Limb (tissue), 2 donors: Measurements from ENCODE around the gene LRMDA.
"Not testable (repeated sequence)": the region's sequence is repeated elsewhere in the genome, so short reads cannot be mapped to it uniquely, and the experiment has no call there.

Experiments used
- DNase-seq, 2 donors: peaks; one replicate each; pipeline ENCODE4 v3.0.0-alpha.2; 2016; ENCODE audit errors: extremely low spot score in 2 of 2

Gene LRMDA

DNA sequence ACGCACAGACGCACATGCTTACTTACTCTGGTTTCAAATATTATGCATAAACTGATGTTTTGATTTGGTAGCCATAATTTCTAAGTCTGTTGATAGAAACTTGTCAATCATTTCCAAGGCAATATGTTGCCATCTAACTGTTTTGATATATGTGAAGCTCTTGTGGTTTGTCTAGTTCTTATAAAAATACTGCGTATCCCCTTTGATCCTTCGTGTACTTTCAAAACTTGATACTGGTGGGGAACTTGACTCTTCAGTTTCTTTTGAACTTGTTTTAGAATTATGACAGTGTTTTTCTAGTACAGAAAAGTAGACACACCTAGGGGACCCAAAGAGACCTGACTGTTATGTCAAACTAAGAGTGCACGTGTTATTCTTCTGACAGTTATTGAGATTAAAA, 708.0 kb downstream of the LRMDA start:
- DNase-seq = no peak

DNA sequence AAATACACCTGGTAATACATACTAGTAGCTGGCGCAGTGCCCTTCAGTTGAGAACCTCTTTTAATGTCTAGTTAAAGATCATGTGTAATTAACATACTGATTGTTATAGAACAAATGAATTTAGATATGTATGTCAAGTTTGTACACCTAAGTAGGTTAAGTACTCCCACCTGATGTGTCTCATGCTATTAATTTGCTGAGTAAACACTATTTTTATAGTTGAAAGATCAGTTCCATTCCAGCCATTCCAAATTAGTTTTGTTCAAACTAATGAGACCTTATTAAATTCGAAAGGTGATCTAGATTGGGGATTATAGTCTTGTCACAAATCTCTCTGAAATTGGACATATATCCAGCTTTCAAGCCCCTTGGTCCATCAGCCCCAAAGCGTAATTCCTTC, 710.0 kb downstream of the LRMDA start:
- no peak for DNase-seq

DNA sequence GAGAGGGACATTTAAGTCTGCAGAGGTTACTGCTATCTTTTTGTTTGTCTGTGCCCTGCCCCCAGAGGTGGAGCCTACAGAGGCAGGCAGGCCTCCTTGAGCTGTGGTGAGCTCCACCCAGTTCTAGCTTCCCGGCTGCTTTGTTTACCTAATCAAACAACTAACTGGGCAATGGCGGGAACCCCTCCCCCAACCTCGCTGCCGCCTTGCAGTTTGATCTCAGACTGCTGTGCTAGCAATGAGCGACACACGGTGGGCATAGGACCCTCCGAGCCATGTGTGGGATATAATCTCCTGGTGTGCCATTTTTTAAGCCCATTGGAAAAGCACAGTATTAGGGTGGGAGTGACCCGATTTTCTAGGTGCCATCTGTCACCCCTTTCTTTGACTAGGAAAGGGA, 716.8 kb downstream of the LRMDA start:
- not testable (repeated sequence) for DNase-seq

DNA sequence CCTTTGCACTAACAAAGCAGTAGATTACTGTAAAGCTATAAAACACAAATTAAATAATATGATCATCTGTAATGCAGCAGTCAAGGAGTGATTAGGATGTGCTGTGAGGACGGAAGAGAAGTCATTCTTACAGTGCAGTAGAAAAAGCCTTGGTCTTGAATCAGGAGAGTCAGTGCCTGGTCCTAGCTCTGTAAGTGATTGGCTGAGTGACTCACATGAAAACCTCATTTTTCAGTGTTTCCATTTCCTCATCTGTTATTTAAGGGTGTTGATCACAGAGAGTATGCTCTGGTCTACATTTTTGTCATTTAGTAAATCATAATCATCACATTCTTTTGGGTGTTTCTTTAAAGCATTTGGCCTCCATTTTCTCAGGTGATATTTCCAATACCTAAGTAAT, 717.8 kb downstream of the LRMDA start:
- no peak for DNase-seq

DNA sequence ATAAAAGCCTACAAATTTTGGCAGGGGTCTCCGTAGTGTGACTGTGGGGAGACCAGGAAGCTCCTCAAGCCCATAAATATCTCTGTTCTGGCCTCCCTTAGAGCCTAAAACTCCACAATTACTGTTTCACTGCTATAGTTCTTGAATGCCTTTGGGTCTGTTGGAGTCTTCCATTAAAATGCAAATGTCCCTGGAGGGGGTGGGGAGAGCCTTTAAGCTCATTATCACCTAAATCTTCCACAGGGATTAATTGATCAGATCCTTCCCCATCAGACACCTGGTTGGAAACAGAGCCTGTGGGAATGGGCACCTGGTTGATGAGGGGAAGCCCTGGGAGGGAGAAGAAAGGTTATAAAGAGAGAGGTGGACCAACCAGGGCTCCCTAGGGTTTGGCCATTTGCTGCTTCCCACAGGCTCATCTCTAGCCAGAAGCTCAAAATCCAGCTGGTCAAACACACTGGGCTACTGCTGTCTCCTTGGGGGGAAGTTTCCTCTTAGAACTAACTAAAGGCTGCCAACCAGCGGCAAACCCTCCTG, 718.2 kb downstream of the LRMDA start:
- no peak for DNase-seq

- peak in 1 of 2 donors; percentile 50 for DNase-seq
Measured at GRCh38 chr10:76150139-76150875, 718.9 kb downstream of the LRMDA start.

DNA sequence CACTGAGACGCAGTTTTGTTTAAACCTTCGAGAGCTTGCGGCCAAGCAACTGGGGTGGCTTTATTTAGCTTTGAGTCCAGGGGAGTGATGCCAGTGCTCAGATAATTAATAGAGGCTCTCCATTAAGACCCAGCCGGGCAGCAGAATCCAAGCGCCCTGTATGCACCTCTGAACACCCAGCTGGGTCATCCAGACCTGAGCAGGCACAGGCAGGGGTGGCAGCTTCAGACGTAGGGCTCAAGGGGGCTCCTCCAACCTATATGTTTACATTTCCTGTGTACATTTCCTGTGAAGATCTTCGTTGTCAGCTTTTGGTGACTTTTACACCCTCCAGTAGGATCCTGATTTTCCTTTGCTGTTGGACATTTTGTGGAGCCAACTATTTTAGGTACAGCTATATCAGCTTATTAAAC, 719.5 kb downstream of the LRMDA start:
- DNase-seq = no peak

GRCh38 chr10:76152186-76152585, 720.8 kb downstream of the LRMDA start:
- DNase-seq = no peak

- DNase-seq = no peak
Measured at GRCh38 chr10:76155961-76156360, 724.5 kb downstream of the LRMDA start.

DNA sequence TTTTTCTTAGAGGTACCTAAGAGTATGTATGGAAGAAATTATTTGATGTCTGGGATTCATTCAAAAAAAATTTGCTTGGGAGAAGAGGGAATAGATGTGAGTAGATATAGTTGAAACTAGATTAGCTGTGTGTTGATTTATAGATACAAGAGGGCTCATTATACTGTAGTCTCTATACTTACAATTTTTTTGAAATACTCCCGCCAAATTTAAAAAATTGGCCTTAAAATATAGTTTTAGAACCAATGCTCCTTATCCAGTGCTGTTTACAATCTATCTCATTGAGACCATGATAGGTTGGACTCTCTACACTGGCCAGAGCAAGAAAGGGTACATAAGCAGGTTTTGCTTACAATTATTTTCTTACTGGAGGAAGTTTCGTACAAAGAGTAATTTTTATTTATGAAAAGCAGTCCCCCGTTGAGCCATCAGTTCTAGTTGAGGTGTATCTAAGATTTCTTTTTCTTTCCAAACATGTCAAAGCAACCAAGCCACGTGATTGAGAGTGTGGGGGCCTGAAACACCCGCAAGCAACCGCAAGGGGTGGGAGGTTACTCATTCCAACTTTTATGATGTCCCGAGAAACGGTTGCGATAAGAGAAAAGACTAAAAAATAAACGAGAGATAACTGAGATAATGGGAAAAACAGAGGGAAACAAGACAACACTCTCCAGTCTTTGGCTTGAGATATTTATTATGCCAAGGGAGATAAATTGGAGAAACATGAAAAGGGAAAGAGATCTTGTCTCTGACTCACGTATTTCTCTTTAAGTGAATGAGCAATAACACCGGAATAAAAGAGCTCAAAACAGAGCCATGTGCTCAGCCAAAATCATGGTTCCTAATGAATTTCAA, 729.2 kb downstream of the LRMDA start:
- DNase-seq = no peak

- DNase-seq = no peak
Measured at GRCh38 chr10:76161301-76161582, 729.8 kb downstream of the LRMDA start.

- DNase-seq = no peak
Measured at GRCh38 chr10:76168437-76168836, 737.0 kb downstream of the LRMDA start.

- no peak for DNase-seq
Measured at GRCh38 chr10:76169246-76169645, 737.8 kb downstream of the LRMDA start.

DNA sequence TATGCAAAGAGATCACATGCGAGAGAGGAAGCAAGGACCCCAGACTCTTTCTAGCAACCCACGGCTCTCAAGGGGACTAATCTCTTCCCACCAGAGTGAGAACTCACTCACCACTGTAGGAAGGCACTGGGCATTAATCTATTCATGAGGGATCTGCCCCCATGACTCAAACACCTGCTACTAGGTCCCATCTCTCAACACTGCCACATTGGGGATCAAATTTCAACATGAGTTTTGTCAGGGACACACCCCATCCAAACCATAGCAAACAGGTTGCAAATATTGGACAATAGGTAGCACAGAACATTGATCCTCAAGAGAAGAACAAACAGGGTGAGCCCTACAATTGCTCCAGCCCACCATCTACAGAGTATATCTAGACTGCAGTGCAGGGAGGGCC, 740.6 kb downstream of the LRMDA start:
- no peak for DNase-seq

DNA sequence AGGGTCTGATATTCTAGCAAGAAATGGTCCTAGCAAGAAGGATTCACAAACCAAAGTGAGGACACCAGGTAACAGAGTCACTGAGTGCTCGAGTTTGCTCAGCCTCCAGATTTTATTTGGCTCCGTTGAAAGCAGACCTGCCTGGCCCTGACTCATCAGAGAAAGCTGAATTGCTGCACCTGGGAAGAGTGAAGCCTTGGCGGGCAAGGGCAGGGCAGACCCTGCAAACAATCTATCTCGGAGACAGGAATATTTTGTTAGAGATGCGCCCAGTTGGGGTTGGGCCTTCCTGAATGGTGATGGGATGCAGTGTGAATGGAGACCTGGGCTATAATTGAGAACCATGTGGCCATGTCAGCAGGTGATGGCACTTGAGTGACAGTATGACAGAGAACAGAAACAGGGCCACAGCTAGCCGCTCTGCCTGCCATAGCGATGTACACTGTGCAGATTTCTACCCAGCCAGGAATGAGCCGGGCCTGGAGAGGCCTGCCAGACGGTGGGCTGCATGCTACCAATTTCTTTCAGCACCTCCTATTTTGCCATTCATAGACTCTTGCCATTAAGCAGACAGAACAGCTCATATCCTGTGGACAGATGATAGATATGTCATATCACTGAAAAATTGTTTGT, 744.2 kb downstream of the LRMDA start:
- no peak for DNase-seq

DNA sequence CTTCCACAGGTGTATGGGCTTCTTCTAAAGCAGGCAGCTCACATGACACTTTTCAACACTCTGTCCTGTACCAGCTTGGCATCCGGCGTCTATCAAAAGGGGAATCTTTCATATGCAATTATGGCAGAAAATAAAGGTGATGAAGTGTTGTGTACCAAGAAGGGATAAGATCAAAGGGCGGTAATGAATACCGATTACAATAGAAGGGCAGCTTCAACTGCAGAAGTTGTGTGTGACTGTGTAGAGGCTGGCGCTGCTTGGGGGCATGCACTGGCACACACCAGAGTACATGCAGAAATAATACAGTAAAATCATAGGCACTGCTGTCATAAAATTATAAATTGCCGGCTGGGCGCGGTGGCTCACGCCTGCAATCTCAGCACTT, 744.7 kb downstream of the LRMDA start:
- no peak for DNase-seq

DNA sequence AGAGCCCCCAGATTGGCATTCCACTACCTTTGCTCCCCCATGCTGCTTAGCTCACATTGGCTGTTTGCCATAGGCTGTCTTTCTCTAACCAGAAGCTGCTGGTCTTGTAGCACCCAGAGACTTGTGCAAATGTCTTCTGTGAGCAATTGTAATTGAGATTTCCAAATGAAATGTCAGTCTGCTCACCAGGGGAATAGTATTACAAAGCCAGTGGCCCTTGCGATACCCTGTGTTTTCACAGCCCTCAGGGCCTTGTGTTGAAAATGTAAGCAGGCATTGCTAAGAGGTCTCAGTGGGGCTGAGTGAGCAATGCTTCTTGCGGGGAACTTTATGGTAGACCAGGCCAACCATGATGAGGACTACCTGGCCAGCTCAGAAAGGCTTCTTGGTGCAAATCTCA, 746.5 kb downstream of the LRMDA start:
- no peak for DNase-seq

DNA sequence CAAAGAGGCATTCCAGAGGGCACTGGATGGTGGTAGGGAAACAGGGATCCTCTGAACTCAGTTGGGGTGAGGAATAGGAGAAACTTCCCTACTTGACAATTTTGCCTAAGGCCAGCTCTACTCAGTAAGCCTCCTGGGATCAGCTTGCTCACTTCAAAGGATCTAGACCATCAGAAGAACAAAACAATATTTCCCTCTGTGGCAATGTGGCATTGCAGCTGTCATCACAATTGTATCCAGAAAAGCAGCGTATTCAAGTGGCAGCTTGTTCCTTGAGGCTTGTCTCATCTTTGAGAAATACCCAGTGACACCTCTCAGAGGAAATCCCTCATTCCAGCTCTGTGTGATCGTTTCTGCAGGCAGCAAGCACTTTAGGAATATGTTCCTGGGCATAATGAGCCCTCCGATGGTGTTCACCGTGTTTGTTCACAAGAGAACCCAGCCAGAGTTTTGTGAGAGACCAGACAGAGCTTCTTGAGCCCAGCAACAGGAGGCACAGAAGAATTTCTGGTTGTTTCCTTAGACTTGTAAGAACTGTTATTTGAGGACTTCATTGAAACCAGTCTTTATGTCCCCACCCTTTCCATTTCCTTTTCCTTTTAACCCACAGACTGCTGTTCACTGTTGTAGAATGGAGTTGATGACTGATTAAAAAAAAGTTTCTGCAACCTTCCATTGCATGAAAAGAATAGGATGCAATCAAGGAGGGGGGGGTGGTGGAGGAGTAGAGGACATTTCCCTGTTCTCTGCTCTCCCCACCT, 747.3 kb downstream of the LRMDA start:
- no peak for DNase-seq

- DNase-seq = no peak
Measured at GRCh38 chr10:76179806-76180205, 748.4 kb downstream of the LRMDA start.

DNA sequence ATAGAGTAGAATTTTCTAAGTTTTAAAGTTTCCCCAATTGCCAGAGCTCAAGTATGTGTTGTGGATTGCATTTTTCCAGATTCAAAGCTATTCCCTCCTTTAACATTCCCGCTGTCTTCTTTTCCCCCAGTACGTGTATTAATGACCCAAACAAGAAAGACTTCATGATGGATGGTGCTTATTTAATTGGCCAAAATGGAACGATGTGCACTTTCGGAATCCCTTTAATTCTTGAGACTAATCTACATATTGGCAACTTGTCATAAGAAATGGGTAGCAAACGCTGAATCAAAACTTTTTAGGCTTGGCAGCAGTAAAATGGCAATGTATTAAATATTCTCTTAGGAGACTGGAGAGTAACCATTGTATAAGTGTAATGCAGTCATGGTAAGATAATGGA, 753.2 kb downstream of the LRMDA start:
- DNase-seq = no peak

- no peak for DNase-seq
Measured at GRCh38 chr10:76185471-76186301, 754.3 kb downstream of the LRMDA start.
